Brain pericyte (primary cell): ENCODE measurements around the gene SFT2D1.

Source experiments
- DNase-seq: peaks from one replicate; pipeline ENCODE4 v3.0.0-alpha.2; 2012; ENCODE audit warnings: low read depth, low spot score

The SFT2D1 gene

GRCh38 chr6:166307082-166308032 lies 35.0 kb downstream of the SFT2D1 start:
- no peak for DNase-seq

- no peak for DNase-seq
These were observed 35.8 kb downstream of the SFT2D1 start for GRCh38 chr6:166306378-166307081.

DNA sequence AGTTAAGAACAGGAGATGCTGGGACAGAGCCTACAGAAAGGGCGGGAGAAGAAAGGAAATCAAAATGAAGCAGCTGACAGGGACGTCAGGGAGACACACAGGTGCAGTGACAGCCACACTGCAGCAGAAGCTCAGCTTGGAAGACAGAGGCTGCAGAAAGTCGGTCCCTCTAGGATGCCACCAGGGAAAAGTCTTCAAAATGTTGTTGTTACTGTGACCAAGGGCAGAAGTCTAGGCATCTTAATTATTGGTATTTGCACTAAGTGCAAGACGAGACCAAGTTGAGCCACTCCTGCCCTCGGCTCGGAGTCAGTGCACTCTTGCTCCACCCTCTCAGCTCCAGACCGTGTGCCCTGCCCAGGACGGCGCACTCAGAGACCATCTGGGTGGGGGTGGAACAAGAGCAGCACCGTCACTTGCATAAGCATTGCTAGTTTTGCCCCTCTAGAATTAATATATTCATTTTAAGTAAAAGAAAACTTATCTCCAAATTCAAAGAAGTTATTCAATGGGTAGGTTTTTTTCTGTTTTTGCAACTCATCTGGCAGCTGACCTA lies 36.7 kb downstream of the SFT2D1 start:
- DNase-seq, result no peak

DNA sequence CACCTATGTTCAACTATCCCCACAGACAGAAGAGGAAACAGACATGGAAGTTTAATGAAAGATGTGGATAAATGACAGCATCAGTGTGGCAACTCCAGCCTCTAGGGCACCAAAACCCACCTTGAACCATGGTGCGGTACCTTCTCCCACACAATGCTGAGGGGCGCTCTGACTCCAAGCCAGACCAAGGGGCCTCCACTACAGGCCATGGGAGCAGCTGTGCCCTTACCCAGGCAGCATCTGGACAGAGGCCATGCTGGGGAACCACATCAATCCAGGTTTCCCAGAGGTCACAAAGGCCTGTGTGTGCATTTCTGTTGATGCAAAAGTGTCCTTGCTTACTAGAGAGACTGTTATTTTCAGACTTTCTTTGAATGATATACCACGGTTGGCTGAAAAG lies 38.2 kb downstream of the SFT2D1 start:
- DNase-seq, result no peak

GRCh38 chr6:166301611-166302529 lies 40.5 kb downstream of the SFT2D1 start:
- no peak for DNase-seq

- DNase-seq, result no peak
These were observed 41.9 kb downstream of the SFT2D1 start for GRCh38 chr6:166300357-166300987.

- no peak for DNase-seq
These were observed 44.7 kb downstream of the SFT2D1 start for GRCh38 chr6:166297606-166298005.

GRCh38 chr6:166296035-166296883 lies 46.1 kb downstream of the SFT2D1 start:
- DNase-seq, result no peak

DNA sequence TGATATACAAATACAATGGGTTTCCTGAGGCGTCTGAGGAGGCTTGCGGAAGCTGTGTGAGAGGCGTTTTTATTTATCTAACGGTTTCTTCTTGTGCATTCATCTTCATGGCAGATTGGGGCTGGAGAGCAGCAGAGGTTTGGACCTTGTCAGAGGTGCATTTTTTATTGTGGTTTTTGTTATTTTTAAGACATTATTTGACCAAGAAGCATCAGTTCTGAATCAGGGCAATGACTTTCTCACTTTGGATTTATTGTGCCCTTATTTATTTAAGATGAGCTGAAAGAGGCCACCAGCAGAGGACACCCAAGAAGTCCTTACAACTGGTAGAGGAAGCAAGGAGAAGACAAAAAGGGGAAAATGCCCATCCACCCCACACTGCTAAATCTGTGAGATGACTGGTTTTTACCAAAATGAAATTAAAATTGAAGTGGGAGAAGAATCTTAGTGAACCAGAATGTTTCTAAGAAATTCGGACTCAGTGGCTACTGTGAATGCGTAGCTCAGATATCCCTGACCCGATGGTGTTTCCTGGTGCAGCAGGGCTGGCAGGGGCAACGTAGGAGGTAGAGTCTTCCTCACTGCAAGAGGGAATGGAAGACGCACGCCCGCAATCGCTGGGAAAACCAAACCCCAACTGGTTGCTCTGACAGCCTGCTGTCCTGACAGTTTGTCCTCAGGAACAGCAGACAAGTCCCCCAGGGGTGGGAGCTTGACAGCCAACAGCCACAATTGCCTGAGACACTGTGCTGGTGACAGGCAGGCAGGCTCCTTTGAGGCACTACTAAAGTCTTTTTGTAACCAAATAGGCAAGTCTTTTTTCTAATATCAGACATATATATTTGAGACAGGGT lies 48.4 kb downstream of the SFT2D1 start:
- DNase-seq, result no peak

DNA sequence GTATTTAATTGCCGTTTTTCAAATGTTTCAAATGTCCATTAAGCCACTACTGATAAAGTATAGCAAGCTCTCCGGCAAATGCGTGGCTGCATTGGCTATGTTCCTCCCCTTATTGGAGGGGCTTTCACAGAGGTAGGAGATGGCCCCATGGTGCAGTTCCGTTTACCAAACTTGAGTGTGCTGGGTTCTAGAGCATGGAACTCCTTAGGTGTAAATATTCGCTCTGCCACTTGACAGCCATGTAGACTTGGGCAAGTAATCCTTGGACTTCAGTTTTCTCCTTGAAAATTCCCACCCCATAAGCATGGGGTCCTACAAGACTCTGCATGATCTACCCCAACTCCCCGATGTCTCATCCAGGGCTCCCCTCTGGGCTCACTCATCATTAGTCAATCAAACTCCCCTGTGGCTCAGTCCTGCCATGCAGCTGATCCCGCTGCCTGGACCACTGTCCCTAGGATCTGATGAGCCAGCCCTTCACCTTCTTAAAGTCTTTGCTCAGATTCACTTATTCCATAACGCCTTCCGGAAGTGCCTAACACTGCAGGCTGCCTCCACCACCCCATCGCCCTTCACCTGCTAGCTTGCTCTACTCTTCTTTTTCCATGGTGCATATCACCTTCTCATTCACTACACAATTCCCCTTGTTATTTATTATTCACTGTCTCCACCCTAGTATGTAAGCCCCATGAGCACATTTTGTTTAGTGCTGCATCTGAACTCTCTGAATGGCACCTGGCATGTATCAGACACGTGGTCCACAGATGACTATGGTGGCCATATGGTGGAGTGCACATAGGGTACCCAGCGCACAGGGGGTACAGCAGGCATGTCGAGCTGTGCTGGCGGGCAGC lies 52.9 kb downstream of the SFT2D1 start:
- DNase-seq, result no peak

- DNase-seq, result no peak
These were observed 55.5 kb downstream of the SFT2D1 start for GRCh38 chr6:166286839-166287271.

DNA sequence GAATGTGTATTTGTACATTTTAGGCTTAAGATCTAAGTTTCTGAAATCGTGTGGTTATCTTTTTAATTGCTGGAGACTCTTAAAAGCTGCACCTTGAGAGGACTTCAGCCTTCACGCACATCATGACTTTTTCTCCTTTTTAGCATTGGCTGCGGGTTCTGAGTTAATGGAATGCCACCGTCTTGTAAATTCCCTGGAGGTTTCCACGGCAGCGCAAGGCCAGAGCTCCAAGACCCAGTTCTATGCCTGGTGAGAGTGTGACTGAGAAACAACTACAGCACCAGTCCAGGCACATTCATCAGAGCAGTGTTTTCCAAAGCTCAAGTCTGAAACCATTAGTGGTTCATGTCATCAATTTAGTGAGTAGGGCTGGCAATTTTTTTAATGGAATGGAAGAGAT lies 57.1 kb downstream of the SFT2D1 start:
- no peak for DNase-seq

- no peak for DNase-seq
These were observed 57.7 kb downstream of the SFT2D1 start for GRCh38 chr6:166284640-166285039.

- no peak for DNase-seq
These were observed 59.8 kb downstream of the SFT2D1 start for GRCh38 chr6:166282394-166283032.

- no peak for DNase-seq
These were observed 61.2 kb downstream of the SFT2D1 start for GRCh38 chr6:166281104-166281503.

DNA sequence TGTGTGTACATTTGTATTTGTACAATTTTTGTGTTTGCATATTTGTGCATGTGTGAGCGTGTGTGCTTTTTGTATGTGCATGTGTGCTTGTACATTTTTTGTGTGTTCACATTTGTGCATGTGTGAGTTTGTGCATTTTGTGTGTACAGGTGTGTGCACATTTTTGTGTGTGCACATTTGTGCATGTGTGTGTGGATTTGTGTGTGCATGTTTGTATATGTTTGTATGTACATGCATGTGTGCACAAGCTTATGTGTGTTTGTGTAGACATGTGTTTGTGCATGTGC lies 63.0 kb downstream of the SFT2D1 start:
- no peak for DNase-seq

- DNase-seq, result no peak
These were observed 63.6 kb downstream of the SFT2D1 start for GRCh38 chr6:166278579-166279392.
